Left lung (tissue), 10 donors: ENCODE results near the gene HOXC5. TPM values are rescaled to one million over a fixed set of nuclear protein-coding genes. Genes with fewer than 3 reads are reported as not detected.

ENCODE experiments used
- ATAC-seq: fragments of 200-7000 bp; cut with Tn5 transposase; one replicate; pipeline ENCODE4 v1.9.1; 2020; ENCODE audit warnings: moderate library complexity
- DNase-seq, 4 donors: peaks; one replicate each; pipeline ENCODE4 v3.0.0-alpha.2; 2013 to 2020
- H3K27ac ChIP-seq, 2 donors: fragments of 200-600 bp; sonication (generic) in 1 of 2; one replicate each; pipeline versions ENCODE4 v1.5.0 to v1.8.0; 2020 to 2021
- H3K27me3 ChIP-seq, 2 donors: fragments of 200-600 bp; sonication (generic) in 1 of 2; one replicate each; pipeline versions ENCODE4 v1.5.0 to v1.8.0; 2020 to 2021
- H3K36me3 ChIP-seq, 2 donors: fragments of 200-600 bp; sonication (generic) in 1 of 2; one replicate each; pipeline versions ENCODE4 v1.5.0 to v1.8.0; 2020 to 2021
- H3K4me1 ChIP-seq, 2 donors: fragments of 200-600 bp; one replicate each; pipeline ENCODE4 v1.8.0; 2021
- H3K4me3 ChIP-seq, 2 donors: fragments of 200-600 bp; sonication (generic) in 1 of 2; one replicate each; pipeline versions ENCODE4 v1.5.0 to v1.8.0; 2020 to 2021; ENCODE audit warnings: mild to moderate bottlenecking in 1 of 2
- H3K9me3 ChIP-seq, 2 donors: fragments of 200-600 bp; sonication (generic) in 1 of 2; one replicate each; pipeline versions ENCODE4 v1.5.0 to v1.8.0; 2020 to 2021
- intact Hi-C, 2 donors: fragments of 100-400 bp; cut with DNase I; formaldehyde crosslinking; loops; one replicate each; pipeline versions ENCODE4 v1.11.2 to v1.14.2; 2022
- polyA plus RNA-seq, 6 donors: library from polyadenylated mRNA; unstranded; fragments of 120-200 nt; gene quantifications; one replicate each; pipeline ENCODE4 v1.2.1, GENCODE V29; 2013; ENCODE audit not compliant: insufficient read length in 6 of 6
- total RNA-seq, 2 donors: library from RNA; stranded (reverse); fragmentation: NEBNext Ultra II Directional; extraction: Animal tissue kit (Norgen Biotek cat#: 25700); gene quantifications; one replicate each; pipeline ENCODE4 v1.2.1, GENCODE V29; 2021
- TF ChIP-seq, protein P1 (sequence below), 2 donors: fragments of 200-600 bp; sonication (generic) in 1 of 2; IDR thresholded peaks; one replicate each; pipeline versions ENCODE4 v1.5.0 to v1.8.0; 2021; ENCODE audit warnings: antibody characterized with exemption in 2 of 2
- donor health status: DM: no; HTN: yes; CAD: no.
- donor health status: DM: no; HTN: no; CAD: no.

Gene HOXC5
- total and polyA plus RNA-seq, 8 donors: 0.11 to 0.38 (median 0.28) TPM

DNA sequence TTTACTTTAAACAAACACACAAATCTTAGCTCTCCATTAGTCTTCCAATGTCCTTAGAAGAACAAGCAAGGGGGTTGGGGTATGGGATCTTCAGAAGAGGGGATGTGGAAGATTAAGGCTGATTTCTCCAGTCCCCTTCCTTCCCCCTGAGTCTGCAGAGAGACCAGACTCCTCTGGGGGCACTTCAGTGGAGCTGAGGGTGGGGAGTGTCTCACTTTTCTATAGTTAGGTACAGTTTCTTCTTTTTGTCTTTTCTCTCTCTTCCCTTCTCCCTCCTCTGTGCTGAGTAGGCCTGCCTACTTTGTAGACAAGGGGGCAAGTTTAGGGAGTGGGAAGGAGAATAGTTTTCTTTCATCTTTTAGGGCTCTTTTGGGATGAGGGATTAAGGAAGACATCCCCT is 23.3 kb downstream of the HOXC5 start:
- TF ChIP-seq, protein P1, sequence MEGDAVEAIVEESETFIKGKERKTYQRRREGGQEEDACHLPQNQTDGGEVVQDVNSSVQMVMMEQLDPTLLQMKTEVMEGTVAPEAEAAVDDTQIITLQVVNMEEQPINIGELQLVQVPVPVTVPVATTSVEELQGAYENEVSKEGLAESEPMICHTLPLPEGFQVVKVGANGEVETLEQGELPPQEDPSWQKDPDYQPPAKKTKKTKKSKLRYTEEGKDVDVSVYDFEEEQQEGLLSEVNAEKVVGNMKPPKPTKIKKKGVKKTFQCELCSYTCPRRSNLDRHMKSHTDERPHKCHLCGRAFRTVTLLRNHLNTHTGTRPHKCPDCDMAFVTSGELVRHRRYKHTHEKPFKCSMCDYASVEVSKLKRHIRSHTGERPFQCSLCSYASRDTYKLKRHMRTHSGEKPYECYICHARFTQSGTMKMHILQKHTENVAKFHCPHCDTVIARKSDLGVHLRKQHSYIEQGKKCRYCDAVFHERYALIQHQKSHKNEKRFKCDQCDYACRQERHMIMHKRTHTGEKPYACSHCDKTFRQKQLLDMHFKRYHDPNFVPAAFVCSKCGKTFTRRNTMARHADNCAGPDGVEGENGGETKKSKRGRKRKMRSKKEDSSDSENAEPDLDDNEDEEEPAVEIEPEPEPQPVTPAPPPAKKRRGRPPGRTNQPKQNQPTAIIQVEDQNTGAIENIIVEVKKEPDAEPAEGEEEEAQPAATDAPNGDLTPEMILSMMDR (IDR thresholded peaks at IDR 0.05): no peak
- H3K36me3 ChIP-seq: no peaks in the 10 kb centered on the region
- ATAC-seq (no peak), DNase-seq (no peak)
- intact Hi-C loops: no loop called here
- no peak overlapping the region for H3K4me3 ChIP-seq
- H3K4me1 ChIP-seq: peaks cover 0 to 6% of the 10 kb centered on the region in 2 donors
- H3K27ac ChIP-seq: no peak overlapping the region
- no peaks in the 10 kb centered on the region for H3K9me3 ChIP-seq
- peaks cover 57 to 99% of the 10 kb centered on the region in 2 donors for H3K27me3 ChIP-seq

- Histone ChIP-seq H3K27ac (no peak overlapping the region), H3K36me3 (no peaks in the 10 kb centered on the region), H3K9me3 (no peaks in the 10 kb centered on the region), H3K4me3 (no peak overlapping the region), H3K4me1 (peaks cover 0 to 2% of the 10 kb centered on the region in 2 donors), H3K27me3 (peaks cover 39 to 95% of the 10 kb centered on the region in 2 donors)
- ATAC-seq (no peak), DNase-seq (no peak)
- intact Hi-C loops: no loop called here
- TF ChIP-seq, protein P1 (IDR thresholded peaks at IDR 0.05): no peak
These were observed 25.4 kb downstream of the HOXC5 start for GRCh38 chr12:54058128-54058768.

- Histone ChIP-seq H3K27me3 (peaks cover 34 to 93% of the 10 kb centered on the region in 2 donors), H3K9me3 (no peaks in the 10 kb centered on the region), H3K4me1 (no peaks in the 10 kb centered on the region), H3K4me3 (no peak overlapping the region), H3K36me3 (no peaks in the 10 kb centered on the region), H3K27ac (no peak overlapping the region)
- DNase-seq (no peak), ATAC-seq (no peak)
- intact Hi-C loops: no loop called here
- TF ChIP-seq, protein P1 (IDR thresholded peaks at IDR 0.05): no peak
These were observed 26.8 kb downstream of the HOXC5 start for GRCh38 chr12:54059668-54060067.

DNA sequence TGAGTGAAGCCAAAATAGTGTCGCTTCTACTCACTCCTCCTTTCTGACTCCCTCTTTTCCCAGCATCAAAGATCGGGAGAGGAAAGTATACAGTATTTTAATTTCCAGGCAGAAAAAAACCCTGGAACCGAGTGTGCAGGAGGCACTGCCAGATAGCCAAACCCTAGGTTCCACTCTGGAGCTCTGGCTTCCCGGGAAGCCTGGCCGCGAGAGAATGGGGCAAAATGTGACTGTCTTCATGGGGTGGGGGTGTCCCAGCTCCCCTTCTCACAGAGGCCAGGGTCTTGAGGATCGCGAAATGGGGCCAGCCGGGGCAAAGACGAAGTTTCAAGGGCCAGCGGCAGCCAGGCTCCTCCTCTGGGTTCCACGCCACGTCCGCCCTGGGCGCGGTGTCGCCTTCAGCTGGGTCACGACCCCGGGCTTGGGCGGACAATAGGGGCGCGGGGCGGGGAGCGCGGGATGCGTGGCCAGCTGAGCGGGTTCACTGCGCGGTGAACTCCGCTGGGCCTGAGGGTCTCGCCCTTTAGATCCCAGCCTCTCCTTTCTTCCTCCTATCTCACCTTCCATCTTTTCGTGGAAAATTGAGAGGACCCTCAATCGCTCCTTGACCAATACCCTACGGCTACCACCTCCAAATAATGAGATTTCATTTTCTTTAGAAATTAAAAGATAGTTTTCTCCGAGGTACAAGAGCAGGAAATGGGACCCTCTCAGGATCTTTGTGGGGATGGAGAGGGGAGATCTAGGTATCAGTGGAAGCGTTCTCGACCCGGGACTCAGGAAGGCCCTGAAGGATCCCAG is 27.5 kb downstream of the HOXC5 start:
- Histone ChIP-seq H3K4me1 (no peaks in the 10 kb centered on the region), H3K4me3 (no peak overlapping the region), H3K27ac (no peak overlapping the region), H3K27me3 (peaks cover 34 to 93% of the 10 kb centered on the region in 2 donors), H3K36me3 (no peaks in the 10 kb centered on the region), H3K9me3 (no peaks in the 10 kb centered on the region)
- TF ChIP-seq, protein P1 (IDR thresholded peaks at IDR 0.05): no peak
- DNase-seq: peak in 1 of 4 donors; percentile 74
- ATAC-seq: no peak
- intact Hi-C loops: no loop called here
